ENCODE data around the gene ARMC7. TPM values are rescaled to one million over a fixed set of nuclear protein-coding genes. Genes with fewer than 3 reads are reported as not detected.

The ARMC7 gene
- total and polyA plus RNA-seq, 2 of the 4 experiments (the other 2 are of a cell fraction) = 1.8 to 6.9 TPM

GRCh38 chr17:75108193-75108592, 1.6 kb upstream of the ARMC7 start (continued):
- TF ChIP-seq USF2 (IDR thresholded peaks at IDR 0.05; ENCODE audit: low read depth, low read length) = no peak
- TF ChIP-seq ELK1 (IDR thresholded peaks at IDR 0.05; ENCODE audit: borderline replicate concordance, low read depth, low read length) = no peak
- no peak for TF ChIP-seq NFE2L2 (IDR thresholded peaks at IDR 0.05; ENCODE audit: low read depth, low read length)

GRCh38 chr17:75109046-75109406, 743 bp upstream of the ARMC7 start:
- Histone ChIP-seq H3K79me1 (ENCODE audit: low read depth in 1 of 2, low read length in 2 of 2) (peaks cover 17 to 28% of the 10 kb centered on the region in 2 experiments), H3K4me2 (ENCODE audit: low read depth, low read length) (peak overlapping the region; percentile 94), H2BK15ac (ENCODE audit: low read depth, low read length) (no peak overlapping the region), H3K14ac (replicated peaks; ENCODE audit: low read depth, low read length) (no peak overlapping the region), H4K91ac (ENCODE audit: insufficient read depth, low read depth, low read length) (no peak overlapping the region), H3K4me3 (ENCODE audit: insufficient read depth, low read depth, low read length) (peak overlapping the region; percentile 87; the same call in 1 of the 2 replicates), H4K20me1 (ENCODE audit: insufficient read depth, low read length) (no peaks in the 10 kb centered on the region), H3K9me3 (ENCODE audit: control insufficient read depth, insufficient read depth, low read length) (no peaks in the 10 kb centered on the region), H3K36me3 (ENCODE audit: control insufficient read depth, insufficient read depth, low read length) (peaks cover 2% of the 10 kb centered on the region; the same call in 1 of the 2 replicates), H3K56ac (ENCODE audit: extremely low read depth, insufficient read depth, low read length) (no peak overlapping the region), H2BK5ac (ENCODE audit: low read depth, low read length, poor library complexity, severe bottlenecking) (no peak overlapping the region), H2AK5ac (ENCODE audit: low read depth, low read length) (no peak overlapping the region), H4K8ac (ENCODE audit: low read depth in 2 of 2, low read length in 2 of 2) (peak overlapping the region in 1 of 2 experiments; percentile 86; a peak in 2 of 4 replicates), H2AK9ac (replicated peaks; ENCODE audit: low read depth, low read length, poor library complexity) (peak overlapping the region; percentile 29), H2BK20ac (ENCODE audit: low read depth, low read length) (no peak overlapping the region), H4K5ac (ENCODE audit: low read depth, low read length) (no peak overlapping the region), H3K9me1 (ENCODE audit: insufficient read depth, low read length) (0 out of 2 replicates have a peak, but pooled peaks cover 5% of the 10 kb centered on the region), H3K27ac (ENCODE audit: insufficient read depth, low read length) (no peak overlapping the region), H3K9ac (ENCODE audit: low read depth, low read length) (no peak overlapping the region), H3K4me1 (ENCODE audit: control insufficient read depth, insufficient read depth, low read length) (0 out of 2 replicates have a peak, but pooled peaks cover 4% of the 10 kb centered on the region), H3K23ac (ENCODE audit: low read depth, low read length) (no peak overlapping the region), H2BK120ac (ENCODE audit: low read depth, low read length) (no peak overlapping the region), H3K18ac (ENCODE audit: low read depth, low read length) (no peak overlapping the region), H3K4ac (ENCODE audit: low read depth, low read length) (no peak overlapping the region), H2AFZ (replicated peaks; ENCODE audit: low read length, poor library complexity) (peak overlapping the region; percentile 88), H3K27me3 (ENCODE audit: control insufficient read depth, insufficient read depth, low read length) (peaks cover 2% of the 10 kb centered on the region; the same call in 1 of the 2 replicates)
- intact Hi-C loops (cut with micrococcal nuclease) = loop anchor here (5.0 kb wide), 1 partner anchor 37 kb away; no protein-coding TSS in a partner anchor
- ChIA-PET CTCF (interaction anchor here (1.0 kb wide), 1 partner anchor 49 kb away, joined by 3 read pairs; no protein-coding TSS in a partner anchor), POLR2A (ENCODE audit: unreplicated experiment) (interaction anchor here (1.6 kb wide), 1 partner anchor 30 kb away, joined by 8 read pairs; no protein-coding TSS in a partner anchor)
- WGBS, 2 experiments (ENCODE audit: extremely low coverage in 2 of 2, insufficient read length in 1 of 2) = 11% methylated on average over 5 of the region's 22 CpGs; no CpG with 5 or more reads in 1 of the 2 experiments
- no TSS peak for BruUV-seq (replicated peaks)
- ATAC-seq (ENCODE audit: low read depth) = no peak
- in situ Hi-C loops (cut with MboI; ENCODE audit: low sequenced_read_pairs) = no loop called here
- DNase-seq = no peak
- dilution Hi-C loops (cut with HindIII; ENCODE audit: low sequenced_read_pairs, unreplicated experiment) = no loop called here
- TF ChIP-seq RCOR1 (IDR thresholded peaks at IDR 0.05; ENCODE audit: insufficient replicate concordance, low read length) (no peak), CHD1 (IDR thresholded peaks at IDR 0.05; ENCODE audit: low read depth, low read length) (no peak), CEBPB (IDR thresholded peaks at IDR 0.05; ENCODE audit: low read depth, low read length) (no peak), SMC3 (IDR thresholded peaks at IDR 0.05; ENCODE audit: low read depth, low read length) (no peak), ELK1 (IDR thresholded peaks at IDR 0.05; ENCODE audit: borderline replicate concordance, low read depth, low read length) (no peak), BHLHE40 (IDR thresholded peaks at IDR 0.05; ENCODE audit: low read depth, low read length) (no peak), CTCF (conservative IDR thresholded peaks at IDR 0.05; ENCODE audit: low read depth, low read length) (no peak), RFX5 (IDR thresholded peaks at IDR 0.05; ENCODE audit: low read depth, low read length) (no peak), FOS (IDR thresholded peaks at IDR 0.05; ENCODE audit: low read depth, low read length) (no peak)
